Pancreas (tissue), 10 donors: Measurements from ENCODE around the gene CNPY4. TPM values are rescaled to one million over a fixed set of nuclear protein-coding genes. Genes with fewer than 3 reads are reported as not detected.

Source experiments
- ATAC-seq, 4 donors: fragments of 200-7000 bp; cut with Tn5 transposase; one replicate each; pipeline versions ENCODE4 v1.8.0 to v1.9.1; 2020; ENCODE audit warnings: mild to moderate bottlenecking in 4 of 4, moderate library complexity in 4 of 4
- DNase-seq, 6 donors: peaks; one replicate each; pipeline ENCODE4 v3.0.0-alpha.2; 2020
- FAIRE-seq: peaks from 2 replicates; lab custom pipeline; 2012; peaks lifted over from hg19 to GRCh38; lab: Jason Lieb, UNC
- H3K27ac ChIP-seq, 4 donors: fragments of 200-600 bp; sonication (generic); 1 replicate in 3 of 4; 2 replicates in 1 of 4; pipeline versions ENCODE4 v1.5.0 to v1.8.0; 2020
- H3K27me3 ChIP-seq, 4 donors: fragments of 200-600 bp; one replicate each; pipeline ENCODE4 v1.8.0; 2021
- H3K36me3 ChIP-seq, 3 donors: fragments of 200-600 bp; sonication (generic) in 1 of 3; one replicate each; pipeline versions ENCODE4 v1.5.0 to v1.8.0; 2020 to 2021
- H3K4me1 ChIP-seq, 3 donors: fragments of 200-600 bp; one replicate each; pipeline ENCODE4 v1.8.0; 2021
- H3K4me3 ChIP-seq, 4 donors: fragments of 200-600 bp; sonication (generic) in 2 of 4; one replicate each; pipeline versions ENCODE4 v1.5.0 to v1.8.0; 2020 to 2021
- H3K9me3 ChIP-seq, 4 donors: fragments of 200-600 bp; one replicate each; pipeline ENCODE4 v1.8.0; 2021
- WGBS, 2 donors: extraction: QIAGEN DNeasy Blood & Tissue Kit; methylation state at CpG; one replicate each; pipeline ENCODE4 v1.1.7; 2013; 5-methylcytosine and 5-hydroxymethylcytosine counted together
- intact Hi-C, 3 donors: fragments of 100-400 bp; cut with DNase I; formaldehyde crosslinking; loops; one replicate each; pipeline versions ENCODE4 v1.11.1 to v1.14.2; 2022
- polyA plus RNA-seq, 2 donors: library from polyadenylated mRNA; stranded (reverse); fragments of 200-250 nt; gene quantifications; one replicate each; pipeline ENCODE4 v1.2.3, GENCODE V29; 2013
- total RNA-seq, 6 donors: library from RNA; stranded (reverse); fragmentation: NEBNext Ultra II Directional in 4 of 6; extraction: Animal tissue kit (Norgen Biotek cat#: 25700) in 4 of 6; gene quantifications; one replicate each; pipeline versions ENCODE4 v1.2.1 to v1.2.4, GENCODE V29; 2021 to 2023
- TF ChIP-seq, protein P1 (sequence below), 4 donors: fragments of 200-600 bp; sonication (generic) in 3 of 4; IDR thresholded peaks; one replicate each; pipeline versions ENCODE4 v1.5.0 to v1.8.0; 2021; ENCODE audit warnings: antibody characterized with exemption in 4 of 4
- donor health status: healthy with polysubstance abuse.
- donor health status: DM: no; HTN: no; CAD: no; lungs with moderate emphysema.
- donor health status: DM: no; HTN: no; CAD: no.
- donor health status: control.
- donor health status: control.
- donor health status: Bipolar disorder and iron deficiency.
- donor health status: DM: yes; HTN: yes; CAD: no.
- donor health status: DM: no; HTN: no; CAD: no.
- donor health status: DM: no; HTN: no; CAD: no.
- donor health status: DM: yes; HTN: yes; CAD: no.

Gene CNPY4
- total and polyA plus RNA-seq, 8 donors = 1.8 to 10.8 (median 3.8) TPM

DNA sequence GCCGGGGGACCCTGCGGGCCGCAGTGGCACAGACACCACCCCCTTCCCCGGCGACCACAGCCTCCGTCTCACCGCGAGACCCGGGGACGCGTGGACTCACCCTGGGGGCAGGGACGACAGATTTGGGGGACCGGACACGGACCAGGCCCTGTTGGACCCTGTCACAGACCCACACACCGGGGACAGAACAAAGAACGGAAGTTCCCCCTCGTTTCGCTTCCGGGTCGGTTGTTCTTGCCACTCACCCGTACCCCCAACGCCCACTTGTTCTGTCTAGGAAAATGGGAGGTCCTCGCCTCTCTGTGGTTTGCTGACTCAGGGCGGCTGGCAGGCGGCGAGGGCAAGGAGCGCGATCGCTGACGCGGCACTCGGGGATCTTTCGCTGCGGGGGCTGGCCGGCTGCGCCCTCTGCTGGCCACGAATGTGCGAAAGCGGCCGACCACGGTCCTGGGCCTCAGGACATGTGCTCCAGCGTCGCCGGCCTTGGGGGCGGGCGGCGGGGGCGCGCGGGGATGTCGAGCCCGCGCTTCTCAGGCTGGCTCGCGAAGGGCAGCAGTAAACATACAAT lies 37.8 kb upstream of the CNPY4 start, which contains the start of gene ZNF3:
TSS of gene ZNF3 (minus strand) at position 189 of the 568 bp plus-strand sequence. CDS start 4,366 bp downstream, outside the sequence.
- 0 to 1% methylated on average over 50 to 55 of the region's 55 CpGs for WGBS, 2 donors
- H3K27ac ChIP-seq = peak within 1 kb of the TSS; percentile 55 to 90 (median 84)
- no peak for FAIRE-seq
- H3K4me3 ChIP-seq = peak within 1 kb of the TSS; percentile 74 to 95 (median 86)
- peak; percentile 97 to 99 (median 98) for DNase-seq
- H3K36me3 ChIP-seq = peaks cover 0 to 7% (median 7%) of the 10 kb centered on the region in 3 donors
- H3K4me1 ChIP-seq = peaks cover 0 to 16% (median 15%) of the 10 kb centered on the region in 3 donors
- intact Hi-C loops = no loop called here
- no peaks in the 10 kb centered on the region for H3K9me3 ChIP-seq
- peak; percentile 92 to 97 (median 94) for ATAC-seq
- TF ChIP-seq, protein P1, sequence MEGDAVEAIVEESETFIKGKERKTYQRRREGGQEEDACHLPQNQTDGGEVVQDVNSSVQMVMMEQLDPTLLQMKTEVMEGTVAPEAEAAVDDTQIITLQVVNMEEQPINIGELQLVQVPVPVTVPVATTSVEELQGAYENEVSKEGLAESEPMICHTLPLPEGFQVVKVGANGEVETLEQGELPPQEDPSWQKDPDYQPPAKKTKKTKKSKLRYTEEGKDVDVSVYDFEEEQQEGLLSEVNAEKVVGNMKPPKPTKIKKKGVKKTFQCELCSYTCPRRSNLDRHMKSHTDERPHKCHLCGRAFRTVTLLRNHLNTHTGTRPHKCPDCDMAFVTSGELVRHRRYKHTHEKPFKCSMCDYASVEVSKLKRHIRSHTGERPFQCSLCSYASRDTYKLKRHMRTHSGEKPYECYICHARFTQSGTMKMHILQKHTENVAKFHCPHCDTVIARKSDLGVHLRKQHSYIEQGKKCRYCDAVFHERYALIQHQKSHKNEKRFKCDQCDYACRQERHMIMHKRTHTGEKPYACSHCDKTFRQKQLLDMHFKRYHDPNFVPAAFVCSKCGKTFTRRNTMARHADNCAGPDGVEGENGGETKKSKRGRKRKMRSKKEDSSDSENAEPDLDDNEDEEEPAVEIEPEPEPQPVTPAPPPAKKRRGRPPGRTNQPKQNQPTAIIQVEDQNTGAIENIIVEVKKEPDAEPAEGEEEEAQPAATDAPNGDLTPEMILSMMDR (IDR thresholded peaks at IDR 0.05) = peak; percentile 86 to 97 (median 94)
- H3K27me3 ChIP-seq = no peaks in the 10 kb centered on the region

DNA sequence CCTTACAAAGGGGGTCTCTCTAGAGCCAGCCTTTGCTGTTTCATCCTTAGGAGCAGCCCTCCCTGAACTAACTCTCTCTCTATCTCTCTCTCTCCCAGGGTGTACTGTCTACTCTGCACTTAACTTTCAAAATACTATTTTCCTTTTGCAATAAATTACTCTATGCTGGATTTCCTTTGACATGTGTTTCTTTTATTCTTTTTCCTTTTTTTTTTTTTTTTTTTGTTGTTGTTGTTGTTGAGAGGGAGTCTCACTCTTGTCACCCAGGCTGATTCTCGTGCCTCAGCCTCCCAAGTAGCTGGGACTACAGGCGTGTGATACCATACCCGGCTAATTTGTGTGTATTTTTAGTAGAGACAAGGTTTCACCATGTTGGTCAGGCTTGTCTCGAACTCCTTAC lies 36.5 kb upstream of the CNPY4 start:
- peaks cover 2 to 16% (median 15%) of the 10 kb centered on the region in 3 donors for H3K4me1 ChIP-seq
- H3K9me3 ChIP-seq = no peaks in the 10 kb centered on the region
- DNase-seq (no peak), ATAC-seq (no peak), FAIRE-seq (no peak)
- TF ChIP-seq, protein P1 (IDR thresholded peaks at IDR 0.05) = no peak
- WGBS, 2 donors = 55 to 65% methylated on average over 4 of the region's 4 CpGs
- no peak overlapping the region for H3K4me3 ChIP-seq
- H3K36me3 ChIP-seq = no peaks in the 10 kb centered on the region
- H3K27ac ChIP-seq = peak overlapping the region in 2 of 4 donors; percentile 82 to 86
- H3K27me3 ChIP-seq = no peaks in the 10 kb centered on the region
- intact Hi-C loops = no loop called here

DNA sequence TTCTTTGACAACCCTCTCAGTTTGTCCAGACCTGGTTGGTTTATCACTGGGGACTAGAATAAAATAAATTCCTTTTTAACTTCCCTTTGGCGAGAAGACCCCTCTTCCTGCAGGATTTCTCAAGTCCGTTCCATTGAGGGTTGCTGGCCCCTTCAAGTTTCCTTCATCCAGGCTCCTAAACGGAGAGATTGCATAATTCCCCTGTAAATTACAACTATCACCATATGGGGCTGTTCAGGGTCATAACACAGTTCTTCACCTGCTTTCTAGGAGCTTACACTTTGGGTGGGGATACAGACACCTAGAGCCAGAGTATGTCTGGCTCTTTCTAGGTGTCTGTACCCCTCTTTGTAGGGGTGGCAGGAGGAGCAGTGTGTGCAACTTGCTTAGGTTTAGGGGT lies 33.9 kb upstream of the CNPY4 start:
- intact Hi-C loops = no loop called here
- TF ChIP-seq, protein P1 (IDR thresholded peaks at IDR 0.05) = no peak
- ATAC-seq = no peak
- Histone ChIP-seq H3K9me3 (no peaks in the 10 kb centered on the region), H3K27ac (no peak overlapping the region), H3K36me3 (no peaks in the 10 kb centered on the region), H3K27me3 (no peaks in the 10 kb centered on the region), H3K4me1 (peaks cover 7 to 8% (median 7%) of the 10 kb centered on the region in 3 donors), H3K4me3 (no peak overlapping the region)
- WGBS, 2 donors = 50 to 61% methylated on average over 3 of the region's 3 CpGs
- no peak for DNase-seq
- no peak for FAIRE-seq

DNA sequence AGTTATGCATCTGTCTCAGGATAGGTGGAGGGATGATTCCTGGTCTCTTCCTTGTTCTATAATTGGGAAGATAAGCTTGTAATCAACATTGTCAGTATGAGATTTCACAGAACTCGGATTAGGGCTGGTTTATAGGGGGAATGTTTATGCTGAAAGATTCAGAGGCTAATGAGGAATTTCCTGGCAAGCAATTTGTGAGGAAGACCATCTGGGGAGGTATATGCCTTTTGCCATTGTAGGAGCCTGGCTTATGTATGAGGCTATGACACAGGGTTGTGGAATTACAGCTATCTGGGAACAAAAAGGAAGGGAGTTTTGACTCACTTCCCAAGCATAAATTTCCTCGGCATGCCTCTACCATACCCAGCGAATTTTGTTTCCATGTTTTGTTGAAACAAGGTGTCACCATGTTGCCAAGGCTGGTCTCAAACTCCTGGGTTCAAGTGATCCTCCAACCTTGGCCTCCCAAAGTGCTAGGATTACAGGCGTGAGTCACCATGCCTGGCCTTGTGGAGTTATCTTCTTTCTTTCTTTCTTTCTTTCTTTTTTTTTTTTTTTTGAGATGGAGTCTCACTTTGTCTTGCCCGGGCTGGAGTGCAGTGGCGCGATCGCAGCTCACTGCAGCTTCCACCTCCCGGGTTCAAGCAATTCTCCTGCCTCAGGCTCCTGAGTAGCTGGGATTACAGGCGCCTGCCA lies 32.2 kb upstream of the CNPY4 start:
- FAIRE-seq (peak; percentile 26), DNase-seq (no peak)
- WGBS, 2 donors = 84 to 87% methylated on average over 10 of the region's 10 CpGs

More for the DNA sequence above, 32.2 kb upstream of the CNPY4 start:
- Histone ChIP-seq H3K36me3 (peaks cover 0 to 10% (median 0%) of the 10 kb centered on the region in 3 donors), H3K27me3 (no peaks in the 10 kb centered on the region), H3K9me3 (no peaks in the 10 kb centered on the region), H3K4me3 (no peak overlapping the region), H3K4me1 (peaks cover 3 to 7% (median 7%) of the 10 kb centered on the region in 3 donors), H3K27ac (no peak overlapping the region)
- intact Hi-C loops = no loop called here
- TF ChIP-seq, protein P1 (IDR thresholded peaks at IDR 0.05) = no peak
- no peak for ATAC-seq
